HG02642 (cell line): ENCODE results near the gene CTBS.

Experiments used
- ATAC-seq: cut with Tn5 transposase; IDR thresholded peaks from one replicate; pipeline ENCODE4 v1.9.1; 2021; ENCODE audit warnings: mild to moderate bottlenecking; ENCODE audit not compliant: unreplicated experiment, poor library complexity

Gene CTBS

DNA sequence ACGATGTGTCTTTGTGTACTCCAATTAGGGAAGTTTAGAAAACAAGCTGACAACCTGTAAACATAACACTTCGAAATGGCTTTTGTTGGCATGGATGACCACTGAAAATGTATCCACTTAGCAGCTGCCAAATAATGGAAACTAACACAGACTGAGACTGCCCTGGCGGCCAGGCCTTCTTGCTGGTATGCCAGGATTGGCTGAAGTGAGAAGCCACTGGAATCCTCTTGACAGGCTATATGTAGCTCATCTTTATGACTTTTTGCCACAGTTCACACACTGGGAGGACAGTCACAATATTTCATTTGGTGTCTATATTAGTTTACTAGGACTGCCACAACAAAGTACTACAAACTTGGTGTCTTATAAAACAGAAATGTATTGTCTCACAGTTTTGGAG is 12.9 kb upstream of the CTBS start:
- no peak for ATAC-seq

- ATAC-seq = no peak
Observed at GRCh38 chr1:84585803-84586202, 11.6 kb upstream of the CTBS start.

DNA sequence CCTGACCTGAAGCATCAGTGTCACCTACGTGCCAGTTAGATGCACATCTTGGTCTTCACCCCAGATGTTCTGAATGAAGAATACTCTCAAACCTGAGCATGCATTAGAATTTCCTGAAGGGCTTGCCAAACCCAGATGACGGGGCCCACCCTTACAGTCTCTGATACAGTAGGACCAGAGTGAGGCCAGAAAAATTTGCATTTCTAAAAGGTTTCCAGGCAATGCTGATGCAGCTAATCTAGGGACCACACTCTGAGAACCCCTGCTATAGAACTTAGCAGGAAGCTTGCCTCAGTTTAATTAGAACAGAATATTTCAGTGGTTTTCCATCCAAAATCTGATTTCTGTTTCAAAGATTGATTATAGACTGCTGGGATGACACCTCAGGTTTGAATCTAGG is 9.9 kb upstream of the CTBS start:
- ATAC-seq = peak; percentile 55

DNA sequence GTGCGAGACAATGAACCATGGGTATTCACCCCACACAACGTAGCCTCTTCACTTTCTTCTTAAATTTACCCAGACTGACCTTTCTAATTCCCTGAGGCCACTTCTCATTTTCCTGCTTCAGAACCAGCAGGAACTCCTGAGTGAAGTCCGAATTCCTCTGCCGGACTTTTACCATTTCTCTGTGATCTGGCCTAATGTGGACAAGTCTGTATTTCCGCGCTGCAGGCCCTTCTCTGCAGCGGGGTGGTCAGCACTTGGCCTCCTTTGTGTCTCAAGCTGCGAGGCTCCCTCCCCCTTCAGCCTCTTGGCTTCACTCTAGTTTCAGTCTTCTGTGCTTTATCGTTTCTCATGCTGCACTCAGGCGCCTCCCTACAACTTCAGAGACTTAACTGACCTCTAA is 9.4 kb upstream of the CTBS start:
- ATAC-seq = peak; percentile 30

GRCh38 chr1:84582802-84583587 is 8.8 kb upstream of the CTBS start:
- peak; percentile 63 for ATAC-seq

DNA sequence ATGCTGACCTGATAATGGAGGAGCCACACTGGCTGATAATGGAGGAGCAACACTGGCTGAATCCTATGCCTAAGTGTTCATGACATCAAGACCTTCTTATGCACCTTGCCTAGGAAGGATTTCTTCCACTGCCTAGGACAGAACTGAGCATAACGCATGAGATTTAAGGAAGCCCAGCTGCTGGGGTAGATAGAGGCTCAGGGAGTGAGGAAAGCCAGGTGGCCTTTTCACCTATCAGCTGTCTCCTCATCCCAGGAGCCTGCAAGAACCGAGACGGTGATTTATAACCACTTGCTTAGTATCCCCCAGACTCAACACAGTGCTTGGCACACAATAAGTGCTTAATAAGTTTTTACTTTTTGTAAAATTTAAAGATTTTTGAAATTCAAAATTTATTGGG is 7.4 kb upstream of the CTBS start:
- ATAC-seq = no peak

- no peak for ATAC-seq
Observed at GRCh38 chr1:84574936-84575335, 696 bp upstream of the CTBS start.

GRCh38 chr1:84573481-84573966 is 716 bp downstream of the CTBS start:
- no peak for ATAC-seq

DNA sequence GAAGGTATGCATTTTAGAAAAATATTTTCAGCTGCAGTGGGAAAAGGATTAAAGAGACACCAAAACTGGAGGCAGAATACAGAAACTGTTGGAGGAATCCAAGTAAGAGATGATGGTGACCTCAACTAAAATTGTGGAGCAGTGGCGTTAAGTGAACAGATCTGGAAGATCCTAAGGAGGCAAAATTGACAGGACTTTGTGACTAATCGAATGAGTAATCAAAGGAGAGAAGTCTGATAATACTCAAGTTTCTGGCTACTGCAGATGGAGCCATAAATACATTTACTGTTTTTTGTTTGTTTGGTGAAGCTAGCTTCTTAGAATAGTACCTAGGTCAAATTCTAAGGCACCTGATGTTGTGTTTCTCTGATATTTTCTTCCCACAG is 3.1 kb downstream of the CTBS start:
- no peak for ATAC-seq

DNA sequence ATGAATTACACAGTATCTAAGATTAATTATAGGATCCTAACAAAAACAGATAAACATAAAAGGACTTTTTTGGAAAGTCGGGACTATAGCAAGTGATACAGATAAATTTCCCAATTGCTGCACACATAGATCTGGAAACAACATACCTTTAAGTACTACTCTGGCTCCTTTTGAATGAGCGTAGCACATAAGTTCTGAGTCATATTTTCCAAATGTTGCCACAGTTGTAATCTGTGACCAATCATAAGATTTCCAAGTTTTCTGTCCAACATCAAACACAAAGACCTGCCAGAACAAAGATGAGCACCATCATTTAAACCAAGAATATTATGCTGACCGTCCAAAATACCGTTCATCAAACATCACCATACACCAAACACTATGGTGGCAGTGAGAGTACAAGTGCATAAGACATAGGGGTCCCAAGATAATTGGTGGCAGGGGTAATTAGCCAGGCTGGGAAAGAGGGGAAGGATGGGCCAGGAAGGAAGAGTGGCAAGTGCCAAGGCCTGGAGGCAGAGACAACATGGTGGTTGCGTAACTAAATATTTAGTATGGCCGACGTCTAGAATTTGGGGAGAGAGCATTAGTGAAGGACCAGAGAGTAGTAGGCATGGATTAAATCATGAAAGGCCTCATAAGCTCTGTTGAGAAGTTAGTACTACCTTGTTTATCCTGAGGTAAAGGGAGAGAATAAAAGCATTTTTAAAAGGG is 3.6 kb downstream of the CTBS start:
- no peak for ATAC-seq

GRCh38 chr1:84569216-84569615 is 5.0 kb downstream of the CTBS start:
- no peak for ATAC-seq

DNA sequence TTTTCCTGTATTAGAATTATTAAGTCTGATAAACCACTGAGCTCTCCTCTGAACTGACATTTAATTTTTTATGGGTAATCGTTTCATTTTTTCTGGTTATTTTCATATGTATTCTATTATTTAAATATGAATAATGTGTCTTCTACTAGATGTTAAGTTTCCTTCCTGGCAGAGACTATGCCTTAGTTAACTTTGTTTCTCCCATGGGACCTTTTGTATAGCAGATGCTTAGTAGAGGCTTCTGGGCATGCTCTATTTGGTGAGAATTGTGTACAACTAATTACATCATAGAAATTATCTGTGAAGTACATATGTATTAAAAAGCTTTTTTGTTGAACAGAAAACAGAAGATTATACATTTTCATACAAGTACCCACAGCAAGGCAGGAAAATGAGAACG is 23.4 kb downstream of the CTBS start:
- no peak for ATAC-seq

GRCh38 chr1:84541679-84542078 is 32.6 kb downstream of the CTBS start:
- no peak for ATAC-seq

- no peak for ATAC-seq
Observed at GRCh38 chr1:84540759-84541158, 33.5 kb downstream of the CTBS start.

DNA sequence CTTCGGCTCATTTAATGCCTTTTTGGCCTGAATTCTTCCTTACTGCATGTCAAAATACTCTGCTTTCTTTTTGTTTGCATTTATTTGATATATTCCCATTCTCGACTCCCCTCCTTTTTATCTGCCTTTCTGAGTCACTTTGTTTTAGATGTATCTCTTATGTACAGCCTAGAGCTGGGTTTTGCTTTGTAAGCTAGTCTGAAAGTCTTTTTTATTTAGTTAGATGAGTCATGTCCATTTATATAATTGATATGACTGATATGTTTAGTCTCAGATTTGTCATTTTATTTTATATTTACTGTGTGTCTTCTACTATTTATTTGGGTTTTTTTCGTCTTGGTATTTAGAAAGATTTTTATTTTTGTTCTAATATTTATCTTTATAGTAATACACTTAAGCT is 34.3 kb downstream of the CTBS start:
- no peak for ATAC-seq

GRCh38 chr1:84538599-84538998 is 35.6 kb downstream of the CTBS start:
- peak; percentile 82 for ATAC-seq

- ATAC-seq = no peak
Observed at GRCh38 chr1:84525779-84526178, 48.5 kb downstream of the CTBS start.

DNA sequence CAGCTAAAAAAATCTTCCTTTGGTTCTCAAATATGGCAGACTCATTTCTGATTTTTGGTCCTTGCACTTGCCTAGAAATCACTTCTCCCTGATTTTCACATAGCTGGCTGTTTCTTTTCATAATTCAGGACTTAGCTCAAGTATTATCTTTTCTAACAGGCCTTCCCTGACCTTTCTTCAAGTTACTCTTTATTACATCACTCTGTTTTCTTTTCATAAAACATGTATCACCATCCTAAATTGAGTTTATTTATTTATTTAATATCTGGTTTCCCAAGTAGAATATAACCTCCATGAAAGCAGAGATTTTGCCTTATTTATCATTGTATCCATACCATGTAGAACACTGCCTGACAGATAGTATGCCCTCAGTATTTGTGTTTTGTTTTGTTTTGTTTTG is 49.6 kb downstream of the CTBS start:
- no peak for ATAC-seq

GRCh38 chr1:84510668-84511067 is 63.6 kb downstream of the CTBS start:
- no peak for ATAC-seq

- ATAC-seq = no peak
Observed at GRCh38 chr1:84510165-84510564, 64.1 kb downstream of the CTBS start.

DNA sequence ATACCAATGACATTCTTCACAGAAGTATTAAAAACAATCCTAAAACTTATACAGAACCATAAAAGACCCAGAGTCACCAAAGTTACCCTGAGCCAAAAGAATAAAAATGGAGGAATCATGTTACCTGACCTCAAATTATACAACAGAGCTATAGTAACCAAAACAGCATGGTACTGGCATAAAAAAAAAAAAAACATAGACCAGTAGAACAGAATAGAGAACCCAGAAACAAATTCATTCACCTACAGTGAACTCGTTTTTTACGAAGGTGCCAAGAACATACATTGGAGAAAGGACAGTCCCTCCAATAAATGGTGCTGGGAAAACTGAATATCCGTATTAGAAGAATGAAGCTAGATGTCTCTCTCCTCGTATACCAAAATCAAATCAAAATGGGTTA is 65.2 kb downstream of the CTBS start:
- ATAC-seq = no peak

DNA sequence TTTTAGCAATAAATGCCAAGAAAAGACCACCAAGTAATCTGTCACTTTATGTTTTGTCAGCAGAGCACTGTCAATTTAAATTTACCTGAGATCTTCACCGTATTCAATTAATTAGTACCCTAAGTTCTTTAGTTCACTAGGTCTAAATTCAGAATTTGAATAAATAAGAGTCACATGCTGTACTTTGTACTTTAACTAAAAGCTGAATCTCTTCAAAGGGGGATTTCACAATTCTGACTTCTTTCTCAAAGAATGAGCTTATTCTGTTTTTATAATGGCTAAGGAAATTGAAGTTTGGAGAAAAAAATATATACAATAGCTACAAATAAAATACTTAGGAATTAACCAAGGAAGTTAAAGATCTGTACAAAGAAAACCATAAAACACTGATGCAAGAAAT is 65.7 kb downstream of the CTBS start:
- no peak for ATAC-seq
